H9 (cell line): ENCODE results near the gene HMOX1. TPM values are rescaled to one million over a fixed set of nuclear protein-coding genes. Genes with fewer than 3 reads are reported as not detected.

Experiments
- DNase-seq: peaks from one replicate; pipeline ENCODE4 v3.0.0-alpha.2; 2017
- H2AFZ ChIP-seq: one replicate; pipeline ENCODE4 v1.6.1; 2013; ENCODE audit warnings: mild to moderate bottlenecking, low read length, control low read depth, moderate library complexity
- H2AK5ac ChIP-seq: 2 replicates; pipeline ENCODE4 v1.6.1; 2013; ENCODE audit warnings: low read length, control low read depth, mixed read lengths; ENCODE audit not compliant: insufficient read length
- H2BK120ac ChIP-seq: one replicate; pipeline ENCODE4 v1.6.1; 2013; ENCODE audit warnings: low read depth, mild to moderate bottlenecking, low read length, control low read depth, inconsistent platforms; ENCODE audit not compliant: poor library complexity, severe bottlenecking
- H2BK12ac ChIP-seq: 2 replicates; pipeline ENCODE4 v1.6.1; 2013; ENCODE audit warnings: low read length, control low read depth, mixed read lengths, low read depth; ENCODE audit not compliant: insufficient read length
- H2BK15ac ChIP-seq: 2 replicates; pipeline ENCODE4 v1.6.1; 2013; ENCODE audit warnings: low read depth, low read length, control low read depth
- H2BK20ac ChIP-seq: one replicate; pipeline ENCODE4 v1.6.1; 2013; ENCODE audit warnings: low read depth, mild to moderate bottlenecking, low read length, control low read depth, inconsistent platforms; ENCODE audit not compliant: poor library complexity, severe bottlenecking
- H2BK5ac ChIP-seq: 2 replicates; pipeline ENCODE4 v1.6.1; 2013; ENCODE audit warnings: low read length, control low read depth, mixed read lengths; ENCODE audit not compliant: insufficient read length
- H3K14ac ChIP-seq: 2 replicates; pipeline ENCODE4 v1.6.1; 2013; ENCODE audit warnings: low read length, control low read depth; ENCODE audit not compliant: insufficient read depth
- H3K18ac ChIP-seq: 2 replicates; pipeline ENCODE4 v1.6.1; 2013; ENCODE audit warnings: low read depth, mild to moderate bottlenecking, mixed read lengths, low read length, control low read depth; ENCODE audit not compliant: insufficient read length
- H3K23ac ChIP-seq: 2 replicates; pipeline ENCODE4 v1.6.1; 2013; ENCODE audit warnings: low read length, control low read depth, mixed read lengths, low read depth; ENCODE audit not compliant: insufficient read length
- H3K23me2 ChIP-seq: 2 replicates; pipeline ENCODE4 v1.6.1; 2013; ENCODE audit warnings: low read depth, mild to moderate bottlenecking, mixed read lengths, low read length, control low read depth; ENCODE audit not compliant: insufficient read length, poor library complexity, severe bottlenecking
- H3K27ac ChIP-seq: 2 replicates; pipeline ENCODE4 v1.5.1; 2013; ENCODE audit warnings: low read length, control low read depth, mixed read lengths, low read depth; ENCODE audit not compliant: insufficient read length
- H3K27me3 ChIP-seq: 2 replicates; pipeline ENCODE4 v1.6.1; 2013; ENCODE audit warnings: low read length, control low read depth, inconsistent platforms; ENCODE audit not compliant: insufficient read depth
- H3K4ac ChIP-seq: 2 replicates; pipeline ENCODE4 v1.6.1; 2013; ENCODE audit warnings: low read depth, mild to moderate bottlenecking, control low read depth, inconsistent platforms, low read length, moderate library complexity
- H3K4me1 ChIP-seq: 2 replicates; pipeline ENCODE4 v1.6.1; 2013; ENCODE audit warnings: low read length, control low read depth, inconsistent platforms; ENCODE audit not compliant: insufficient read depth
- H3K4me2 ChIP-seq: 2 replicates; pipeline ENCODE4 v1.6.1; 2013; ENCODE audit warnings: low read length, control low read depth, mixed read lengths; ENCODE audit not compliant: insufficient read length, insufficient read depth
- H3K56ac ChIP-seq: 2 replicates; pipeline ENCODE4 v1.6.1; 2013; ENCODE audit warnings: low read depth, mild to moderate bottlenecking, mixed read lengths, low read length, control low read depth; ENCODE audit not compliant: insufficient read length
- H3K79me1 ChIP-seq: 2 replicates; pipeline ENCODE4 v1.6.1; 2013; ENCODE audit warnings: low read depth, mild to moderate bottlenecking, moderate library complexity, low read length, control low read depth, inconsistent platforms; ENCODE audit not compliant: insufficient read depth, poor library complexity, severe bottlenecking
- H3K79me2 ChIP-seq: 2 replicates; pipeline ENCODE4 v1.6.1; 2013; ENCODE audit warnings: low read length, control low read depth, inconsistent platforms; ENCODE audit not compliant: insufficient read depth
- H3K9ac ChIP-seq: 2 replicates; pipeline ENCODE4 v1.6.1; 2013; ENCODE audit warnings: low read length, control low read depth, mixed read lengths; ENCODE audit not compliant: insufficient read length; ENCODE audit errors: extremely low read depth
- H3K9me3 ChIP-seq: one replicate; pipeline ENCODE4 v1.6.1; 2013; ENCODE audit warnings: low read depth, low read length, inconsistent platforms; ENCODE audit not compliant: control insufficient read depth
- H3T11ph ChIP-seq: one replicate; pipeline ENCODE4 v1.6.1; 2013; ENCODE audit warnings: mild to moderate bottlenecking, low read length, control low read depth, inconsistent platforms
- H4K20me1 ChIP-seq: one replicate; pipeline ENCODE4 v1.6.1; 2013; ENCODE audit not compliant: control insufficient read depth, insufficient read length, insufficient read depth
- H4K5ac ChIP-seq: 2 replicates; pipeline ENCODE4 v1.6.1; 2013; ENCODE audit warnings: low read depth, mild to moderate bottlenecking, mixed read lengths, low read length, control low read depth; ENCODE audit not compliant: insufficient read length
- H4K8ac ChIP-seq: replicated peaks from 2 replicates; pipeline ENCODE4 v1.6.1; 2013; ENCODE audit warnings: low read length, control low read depth, mixed read lengths, low read depth; ENCODE audit not compliant: insufficient read length
- H4K91ac ChIP-seq: 2 replicates; pipeline ENCODE4 v1.6.1; 2013; ENCODE audit warnings: low read depth, mild to moderate bottlenecking, moderate library complexity, mixed read lengths, low read length, control low read depth; ENCODE audit not compliant: insufficient read length
- H3K27ac Mint-ChIP-seq, 3 experiments: 2 replicates in 2 of 3; 3 replicates in 1 of 3; pipeline ENCODE4 v1.8.0; 2020 to 2021; ENCODE audit warnings: mixed read lengths in 3 of 3, mild to moderate bottlenecking in 1 of 3, moderate library complexity in 1 of 3
- H3K27me3 Mint-ChIP-seq: 2 replicates; pipeline ENCODE4 v1.8.0; 2021; ENCODE audit warnings: low read depth, mild to moderate bottlenecking, moderate library complexity, mixed read lengths
- H3K36me3 Mint-ChIP-seq, 3 experiments: 2 replicates in 2 of 3; 3 replicates in 1 of 3; pipeline ENCODE4 v1.8.0; 2020 to 2021; ENCODE audit warnings: low read depth in 3 of 3, mixed read lengths in 3 of 3; ENCODE audit not compliant: insufficient read depth in 1 of 3
- H3K4me1 Mint-ChIP-seq, 2 experiments: 2 replicates each; pipeline ENCODE4 v1.8.0; 2020; ENCODE audit warnings: mixed read lengths in 2 of 2
- H3K4me3 Mint-ChIP-seq, 2 experiments: 2 replicates in 1 of 2; 3 replicates in 1 of 2; pipeline ENCODE4 v1.8.0; 2020 to 2021; ENCODE audit warnings: mild to moderate bottlenecking in 2 of 2, mixed read lengths in 2 of 2, moderate library complexity in 1 of 2
- H3K9me3 Mint-ChIP-seq, 2 experiments: 2 replicates in 1 of 2; 3 replicates in 1 of 2; pipeline ENCODE4 v1.8.0; 2020; ENCODE audit warnings: mild to moderate bottlenecking in 2 of 2, mixed read lengths in 2 of 2, moderate library complexity in 1 of 2
- WGBS: extraction: QIAGEN DNeasy Blood & Tissue Kit; methylation state at CpG from one replicate; pipeline ENCODE4 v1.1.7; 2013; ENCODE audit warnings: missing lambda C conversion rate, low lambda C conversion rate, mixed read lengths; ENCODE audit not compliant: insufficient read length; ENCODE audit errors: extremely low coverage; 5-methylcytosine and 5-hydroxymethylcytosine counted together
- total RNA-seq: library from RNA; stranded (reverse); gene quantifications from 2 replicates; pipeline ENCODE4 v1.2.1, GENCODE V29; 2021
- TF ChIP-seq, protein P1 (sequence below): fragments of 200-600 bp; sonication (generic); conservative IDR thresholded peaks from 3 replicates; pipeline ENCODE4 v1.8.0; 2021; ENCODE audit warnings: antibody characterized with exemption, mild to moderate bottlenecking

Gene HMOX1
- total RNA-seq, 1 experiment from 2014 or later = 22.7 TPM

DNA sequence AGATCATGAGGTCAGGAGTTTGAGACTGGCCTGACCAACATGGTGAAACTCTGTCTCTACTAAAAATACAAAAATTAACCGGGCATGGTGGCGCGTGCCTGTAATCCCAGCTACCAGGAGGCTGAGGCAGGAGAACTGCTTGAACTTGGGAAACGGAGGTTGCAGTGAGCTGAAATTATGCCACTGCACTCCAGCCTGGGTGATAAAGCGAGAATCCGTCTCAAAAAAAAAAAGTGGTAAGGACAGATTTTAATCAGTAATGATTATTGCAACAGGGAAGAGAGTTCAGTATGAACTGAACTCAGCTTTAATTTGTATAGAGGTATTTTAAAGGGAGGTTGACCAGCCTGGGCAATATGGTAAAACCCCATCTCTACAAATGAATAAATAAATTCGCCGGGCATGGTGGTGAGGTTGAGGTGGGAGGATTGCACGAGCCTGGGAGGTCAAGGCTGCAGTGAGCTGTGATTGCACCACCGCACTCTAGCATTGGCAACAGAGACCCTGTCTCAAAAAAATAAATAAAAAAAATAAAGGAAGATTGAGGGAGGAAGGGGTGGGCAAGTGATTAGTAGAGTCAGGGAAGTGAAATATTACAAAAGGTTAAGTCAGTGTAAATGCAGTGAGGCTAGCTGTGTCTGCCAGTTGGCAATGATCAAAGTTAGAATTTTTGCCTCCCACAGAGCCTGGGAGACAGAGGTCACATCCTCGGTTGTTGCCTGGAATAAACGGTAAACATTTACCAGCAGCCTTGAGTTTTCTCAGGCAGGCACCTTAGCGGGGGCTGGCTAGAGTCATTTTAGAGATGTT, 16.4 kb downstream of the HMOX1 start:
- H3K4me3 Mint-ChIP-seq = no peak overlapping the region; a peak in 1 of 5 replicates
- Histone ChIP-seq H3K4ac (no peak overlapping the region), H3K79me1 (peaks cover 8% of the 10 kb centered on the region), H3K79me2 (peaks cover 8% of the 10 kb centered on the region; the same call in 1 of the 2 replicates), H3K4me1 (no peaks in the 10 kb centered on the region; the same call in 1 of the 2 replicates), H3K23me2 (peaks cover 13% of the 10 kb centered on the region), H2BK12ac (no peak overlapping the region), H3K56ac (no peak overlapping the region), H3K27me3 (no peaks in the 10 kb centered on the region), H4K5ac (no peak overlapping the region), H3K18ac (no peak overlapping the region), H4K20me1 (no peaks in the 10 kb centered on the region), H2AK5ac (no peak overlapping the region), H2AFZ (no peak overlapping the region), H3K4me2 (no peak overlapping the region), H3K23ac (no peak overlapping the region), H2BK120ac (no peak overlapping the region), H3K9me3 (no peaks in the 10 kb centered on the region), H3K14ac (no peak overlapping the region), H2BK15ac (no peak overlapping the region), H4K8ac (no peak overlapping the region), H2BK5ac (no peak overlapping the region), H3K27ac (no peak overlapping the region), H2BK20ac (no peak overlapping the region), H3T11ph (no peak overlapping the region), H3K9ac (no peak overlapping the region), H4K91ac (no peak overlapping the region)
- no peak for DNase-seq
- H3K9me3 Mint-ChIP-seq = no peaks in the 10 kb centered on the region; a peak in 1 of 5 replicates
- WGBS = no CpG with 5 or more reads among the region's 13 CpGs
- TF ChIP-seq, protein P1, sequence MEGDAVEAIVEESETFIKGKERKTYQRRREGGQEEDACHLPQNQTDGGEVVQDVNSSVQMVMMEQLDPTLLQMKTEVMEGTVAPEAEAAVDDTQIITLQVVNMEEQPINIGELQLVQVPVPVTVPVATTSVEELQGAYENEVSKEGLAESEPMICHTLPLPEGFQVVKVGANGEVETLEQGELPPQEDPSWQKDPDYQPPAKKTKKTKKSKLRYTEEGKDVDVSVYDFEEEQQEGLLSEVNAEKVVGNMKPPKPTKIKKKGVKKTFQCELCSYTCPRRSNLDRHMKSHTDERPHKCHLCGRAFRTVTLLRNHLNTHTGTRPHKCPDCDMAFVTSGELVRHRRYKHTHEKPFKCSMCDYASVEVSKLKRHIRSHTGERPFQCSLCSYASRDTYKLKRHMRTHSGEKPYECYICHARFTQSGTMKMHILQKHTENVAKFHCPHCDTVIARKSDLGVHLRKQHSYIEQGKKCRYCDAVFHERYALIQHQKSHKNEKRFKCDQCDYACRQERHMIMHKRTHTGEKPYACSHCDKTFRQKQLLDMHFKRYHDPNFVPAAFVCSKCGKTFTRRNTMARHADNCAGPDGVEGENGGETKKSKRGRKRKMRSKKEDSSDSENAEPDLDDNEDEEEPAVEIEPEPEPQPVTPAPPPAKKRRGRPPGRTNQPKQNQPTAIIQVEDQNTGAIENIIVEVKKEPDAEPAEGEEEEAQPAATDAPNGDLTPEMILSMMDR = no peak
- no peaks in the 10 kb centered on the region for H3K27me3 Mint-ChIP-seq
- peak overlapping the region; percentile 46 to 92 (median 57); a peak in 5 of 7 replicates for H3K27ac Mint-ChIP-seq
- H3K36me3 Mint-ChIP-seq = peaks cover 22 to 30% (median 22%) of the 10 kb centered on the region in 3 experiments
- peaks cover 24 to 34% of the 10 kb centered on the region in 2 experiments for H3K4me1 Mint-ChIP-seq
